ENCODE results near the gene GJB3.

DNA sequence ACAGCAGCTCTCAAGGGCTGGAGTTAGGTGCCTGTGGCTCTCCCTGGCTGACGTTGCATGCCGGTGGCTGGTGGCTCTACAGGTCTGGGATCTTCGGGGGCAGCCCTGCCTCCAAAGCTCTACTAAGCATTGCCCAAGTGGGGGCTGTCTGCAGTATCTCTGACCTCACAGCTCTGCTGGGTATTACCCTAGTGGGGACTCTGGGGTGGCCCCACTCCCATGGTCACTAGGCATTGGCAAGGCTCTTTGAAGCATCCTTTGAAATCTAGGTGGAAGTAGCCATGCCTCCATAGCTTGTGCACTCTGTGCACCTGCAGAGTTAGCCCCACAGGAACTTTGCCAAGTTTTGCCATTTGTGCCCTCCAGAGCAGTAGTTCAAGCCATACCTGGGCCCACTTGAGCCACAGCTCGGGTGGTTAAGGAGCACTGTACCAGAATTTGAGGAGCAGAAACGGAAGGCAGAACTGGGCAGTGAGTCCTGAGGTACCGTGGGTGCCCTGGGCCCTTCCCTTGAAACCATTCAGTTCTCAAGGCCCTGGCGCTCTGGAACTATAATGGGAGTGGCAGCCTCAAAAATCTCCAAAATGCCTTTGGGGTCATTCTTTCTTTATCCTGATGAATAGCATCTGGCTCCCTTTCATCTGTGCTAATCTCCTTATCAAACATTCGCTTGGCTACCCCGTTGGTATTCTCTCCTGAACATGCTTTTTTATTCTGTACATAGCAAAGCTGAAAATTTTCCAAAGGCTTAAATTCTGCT, 27.2 kb downstream of the GJB3 start:
- TF ChIP-seq, protein P1, sequence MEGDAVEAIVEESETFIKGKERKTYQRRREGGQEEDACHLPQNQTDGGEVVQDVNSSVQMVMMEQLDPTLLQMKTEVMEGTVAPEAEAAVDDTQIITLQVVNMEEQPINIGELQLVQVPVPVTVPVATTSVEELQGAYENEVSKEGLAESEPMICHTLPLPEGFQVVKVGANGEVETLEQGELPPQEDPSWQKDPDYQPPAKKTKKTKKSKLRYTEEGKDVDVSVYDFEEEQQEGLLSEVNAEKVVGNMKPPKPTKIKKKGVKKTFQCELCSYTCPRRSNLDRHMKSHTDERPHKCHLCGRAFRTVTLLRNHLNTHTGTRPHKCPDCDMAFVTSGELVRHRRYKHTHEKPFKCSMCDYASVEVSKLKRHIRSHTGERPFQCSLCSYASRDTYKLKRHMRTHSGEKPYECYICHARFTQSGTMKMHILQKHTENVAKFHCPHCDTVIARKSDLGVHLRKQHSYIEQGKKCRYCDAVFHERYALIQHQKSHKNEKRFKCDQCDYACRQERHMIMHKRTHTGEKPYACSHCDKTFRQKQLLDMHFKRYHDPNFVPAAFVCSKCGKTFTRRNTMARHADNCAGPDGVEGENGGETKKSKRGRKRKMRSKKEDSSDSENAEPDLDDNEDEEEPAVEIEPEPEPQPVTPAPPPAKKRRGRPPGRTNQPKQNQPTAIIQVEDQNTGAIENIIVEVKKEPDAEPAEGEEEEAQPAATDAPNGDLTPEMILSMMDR (IDR thresholded peaks at IDR 0.05; ENCODE audit: low read depth, low read length), result no peak
- TF ChIP-seq POLR2A (IDR thresholded peaks at IDR 0.05; ENCODE audit: extremely low read depth, insufficient read length), result no peak
- TF ChIP-seq, protein P2, sequence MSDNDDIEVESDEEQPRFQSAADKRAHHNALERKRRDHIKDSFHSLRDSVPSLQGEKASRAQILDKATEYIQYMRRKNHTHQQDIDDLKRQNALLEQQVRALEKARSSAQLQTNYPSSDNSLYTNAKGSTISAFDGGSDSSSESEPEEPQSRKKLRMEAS (IDR thresholded peaks at IDR 0.05; ENCODE audit: low read depth, low read length), result no peak
- no peak for TF ChIP-seq MYC (IDR thresholded peaks at IDR 0.05; ENCODE audit: low read depth, low read length)

Measured in NB4 (cell line).